GM21825 (cell line): ENCODE data around the gene PARP1.
"Not testable (repeated sequence)": the region's sequence is repeated elsewhere in the genome, so short reads cannot be mapped to it uniquely, and the experiment has no call there.

ENCODE experiments used
- ATAC-seq: cut with Tn5 transposase; IDR thresholded peaks from one replicate; pipeline ENCODE4 v1.9.1; 2021; ENCODE audit warnings: mild to moderate bottlenecking, moderate library complexity; ENCODE audit not compliant: unreplicated experiment

PARP1 gene

GRCh38 chr1:226407497-226408284 is at the start of gene PARP1:
Gene PARP1 (minus strand): TSS chr1:226408093. CDS start chr1:226407929, 164 bp downstream.
- ATAC-seq = peak; percentile 75

- no peak for ATAC-seq
These were observed 49.4 kb upstream of the PARP1 start for GRCh38 chr1:226457307-226457712.

GRCh38 chr1:226455843-226456242 is 48.0 kb upstream of the PARP1 start:
- no peak for ATAC-seq

DNA sequence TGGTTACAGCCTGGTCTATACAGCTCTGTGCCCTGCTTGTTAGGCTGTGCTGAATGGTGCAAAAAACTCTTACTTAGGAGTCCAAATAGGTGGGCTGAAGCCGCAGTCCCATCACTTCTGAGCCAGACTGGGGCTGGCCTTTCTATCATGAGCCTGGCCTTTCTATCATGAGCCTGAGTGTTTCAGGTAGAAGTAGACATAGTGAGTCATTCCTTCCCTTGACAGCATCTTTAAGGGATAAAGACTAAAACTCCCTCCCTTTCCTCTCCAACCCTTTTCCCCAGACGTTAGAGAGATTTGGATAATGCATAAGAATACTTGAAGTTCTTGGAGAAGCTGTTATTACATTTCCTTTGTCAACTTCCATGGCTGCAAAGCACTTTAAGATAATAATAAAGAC is 46.5 kb upstream of the PARP1 start:
- no peak for ATAC-seq

DNA sequence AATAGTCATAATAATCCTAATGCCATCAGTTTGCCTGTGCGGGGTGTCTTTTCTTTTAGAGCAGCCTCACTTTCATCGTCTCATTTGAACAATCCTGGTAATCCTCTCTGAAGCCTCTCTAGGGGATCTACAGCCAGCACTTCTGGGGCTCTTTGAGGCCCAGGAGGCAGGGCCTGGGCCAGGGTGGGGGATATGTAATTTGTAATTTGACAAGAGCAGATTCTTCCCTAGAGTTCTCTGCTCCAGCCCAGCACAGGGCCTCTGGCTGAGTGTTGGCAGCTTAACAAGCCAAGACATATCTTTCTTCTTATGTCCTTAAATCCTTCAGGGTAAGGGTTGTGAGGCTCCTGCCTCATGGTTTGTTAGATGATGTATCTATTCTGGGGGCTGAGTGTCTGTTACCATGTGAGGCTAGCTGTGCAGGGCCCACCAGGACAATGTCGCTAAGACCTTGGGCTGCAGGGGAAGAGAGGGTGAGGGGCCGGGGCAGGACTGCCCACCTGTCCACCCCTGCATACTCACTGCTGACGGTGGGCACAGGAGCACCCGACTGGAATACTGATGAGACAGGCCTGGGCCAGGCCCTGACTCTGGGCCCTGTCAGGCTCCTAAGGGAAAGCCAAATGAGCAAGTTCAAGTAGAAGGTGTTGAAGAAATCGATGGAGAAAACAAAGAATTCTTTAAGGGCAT is 45.3 kb upstream of the PARP1 start:
- no peak for ATAC-seq

DNA sequence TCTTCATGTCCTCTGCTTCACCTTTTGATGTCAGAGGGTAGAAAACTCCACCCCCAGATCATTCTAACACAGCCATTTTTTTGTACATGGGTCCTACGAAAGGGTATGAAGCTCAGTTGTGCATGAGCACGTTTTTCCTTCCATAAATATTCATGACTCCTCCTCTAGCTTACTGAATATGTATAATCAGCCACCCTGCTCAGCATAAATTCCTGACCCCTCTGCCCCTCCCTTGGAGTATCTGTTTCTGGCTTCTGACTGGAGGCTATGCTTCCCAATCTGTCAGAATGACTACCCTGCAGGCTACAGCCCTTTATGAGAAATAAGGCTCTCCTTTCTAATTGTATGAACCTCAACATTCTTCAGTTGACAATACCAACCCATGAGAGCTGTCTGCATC is 42.8 kb upstream of the PARP1 start:
- no peak for ATAC-seq

GRCh38 chr1:226449823-226450222 is 41.9 kb upstream of the PARP1 start:
- ATAC-seq = no peak

- ATAC-seq = no peak
These were observed 40.2 kb upstream of the PARP1 start for GRCh38 chr1:226447932-226448665.

- ATAC-seq = no peak
These were observed 38.2 kb upstream of the PARP1 start for GRCh38 chr1:226446094-226446493.

DNA sequence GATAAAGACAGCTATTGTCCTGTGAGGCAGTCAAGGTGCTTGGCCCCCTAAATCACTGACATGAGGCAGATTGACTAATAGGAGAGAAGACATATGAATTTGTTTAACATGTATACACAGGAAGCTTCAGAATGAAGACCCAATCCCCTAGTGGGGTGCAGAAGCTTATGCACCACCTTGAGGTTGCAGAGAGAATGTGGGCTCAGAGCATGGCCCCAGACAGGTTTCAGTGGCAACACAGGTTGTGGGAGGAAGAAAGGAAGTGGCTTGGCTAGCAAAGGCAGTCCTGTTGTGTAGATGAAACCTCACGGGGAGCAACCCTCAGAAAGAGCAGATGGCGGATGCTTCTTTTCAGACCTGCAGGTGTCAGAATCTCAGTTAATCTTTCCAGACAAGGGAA is 37.0 kb upstream of the PARP1 start:
- ATAC-seq = peak; percentile 100

GRCh38 chr1:226443439-226443838 is 35.5 kb upstream of the PARP1 start:
- ATAC-seq = no peak

GRCh38 chr1:226443033-226443432 is 35.1 kb upstream of the PARP1 start:
- no peak for ATAC-seq

DNA sequence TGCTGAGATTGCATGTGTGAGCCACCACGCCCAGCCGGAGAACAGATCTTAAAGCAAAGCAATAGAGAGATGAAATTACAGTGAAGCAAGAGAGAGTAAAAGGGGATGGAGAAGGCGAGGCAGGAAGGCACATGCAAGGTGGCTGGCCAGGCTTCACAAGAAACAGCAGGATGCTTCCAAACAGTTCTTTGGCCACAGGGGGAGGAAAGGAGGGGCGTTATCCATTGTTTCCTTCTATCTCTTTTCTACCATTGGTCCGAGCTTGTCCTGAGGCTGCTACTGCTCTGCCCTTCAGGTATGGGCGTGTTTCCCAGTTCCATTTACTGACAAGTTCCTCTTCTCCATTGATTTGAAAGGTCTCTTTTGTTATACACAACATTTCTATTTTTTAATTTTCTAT is 33.7 kb upstream of the PARP1 start:
- ATAC-seq = no peak

- ATAC-seq = no peak
These were observed 32.6 kb upstream of the PARP1 start for GRCh38 chr1:226440512-226440911.

DNA sequence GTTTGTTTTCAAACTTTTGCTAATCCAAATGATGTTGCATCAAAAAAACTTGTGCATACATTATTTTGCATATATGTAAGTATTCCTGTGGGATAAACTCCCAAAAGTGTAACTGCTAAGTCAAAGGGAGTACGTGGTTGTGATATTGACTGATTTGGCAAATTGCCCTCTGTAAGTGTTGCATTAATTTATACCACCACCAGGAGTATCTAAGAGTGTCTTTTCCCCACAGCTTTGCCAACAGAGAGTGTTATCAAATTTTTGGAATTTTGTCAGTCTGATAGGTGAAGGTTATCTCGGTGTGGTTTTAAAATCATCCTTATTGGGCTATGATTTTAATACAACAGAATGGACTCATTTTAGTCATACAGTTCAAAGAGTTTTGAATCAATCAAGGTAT is 30.1 kb upstream of the PARP1 start:
- no peak for ATAC-seq

- no peak for ATAC-seq
These were observed 29.1 kb upstream of the PARP1 start for GRCh38 chr1:226436855-226437491.

DNA sequence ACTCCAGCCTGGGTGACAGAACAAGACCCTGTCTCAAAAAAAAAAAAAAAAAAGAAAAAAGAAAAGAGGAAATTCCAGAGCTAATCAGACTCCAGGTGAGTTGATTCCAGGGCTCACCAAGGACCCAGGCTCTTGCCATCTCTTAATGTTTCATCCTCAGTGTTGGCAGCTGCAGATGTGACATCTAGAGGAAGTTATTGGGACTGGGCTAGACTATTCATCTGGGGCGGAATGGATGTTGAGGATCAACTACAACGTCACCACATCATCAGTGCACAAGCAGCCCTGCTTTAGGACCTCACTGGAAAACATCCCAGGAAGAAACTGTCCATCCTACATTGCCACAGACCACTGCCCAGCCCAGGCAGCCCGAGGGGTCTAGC is 28.6 kb upstream of the PARP1 start:
- ATAC-seq = no peak

DNA sequence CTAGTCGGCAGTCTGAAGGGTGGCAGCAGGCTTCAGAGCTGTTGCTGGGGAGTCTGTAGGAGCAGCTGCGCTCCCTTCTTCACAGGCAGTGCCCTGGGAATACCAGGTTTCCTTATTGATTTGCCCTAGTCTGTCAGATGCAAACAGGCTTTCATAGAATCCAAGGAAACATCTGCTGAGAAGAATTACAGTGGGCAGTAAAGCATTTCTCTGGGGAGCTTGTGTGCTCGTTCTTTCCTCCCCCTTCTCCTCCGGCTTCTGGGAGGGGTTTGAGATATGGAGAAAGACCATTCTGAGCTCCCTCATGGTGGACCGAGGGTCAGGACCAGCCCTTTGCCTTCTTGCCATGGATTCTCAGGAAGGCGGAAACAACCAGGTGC is 25.4 kb upstream of the PARP1 start:
- no peak for ATAC-seq

DNA sequence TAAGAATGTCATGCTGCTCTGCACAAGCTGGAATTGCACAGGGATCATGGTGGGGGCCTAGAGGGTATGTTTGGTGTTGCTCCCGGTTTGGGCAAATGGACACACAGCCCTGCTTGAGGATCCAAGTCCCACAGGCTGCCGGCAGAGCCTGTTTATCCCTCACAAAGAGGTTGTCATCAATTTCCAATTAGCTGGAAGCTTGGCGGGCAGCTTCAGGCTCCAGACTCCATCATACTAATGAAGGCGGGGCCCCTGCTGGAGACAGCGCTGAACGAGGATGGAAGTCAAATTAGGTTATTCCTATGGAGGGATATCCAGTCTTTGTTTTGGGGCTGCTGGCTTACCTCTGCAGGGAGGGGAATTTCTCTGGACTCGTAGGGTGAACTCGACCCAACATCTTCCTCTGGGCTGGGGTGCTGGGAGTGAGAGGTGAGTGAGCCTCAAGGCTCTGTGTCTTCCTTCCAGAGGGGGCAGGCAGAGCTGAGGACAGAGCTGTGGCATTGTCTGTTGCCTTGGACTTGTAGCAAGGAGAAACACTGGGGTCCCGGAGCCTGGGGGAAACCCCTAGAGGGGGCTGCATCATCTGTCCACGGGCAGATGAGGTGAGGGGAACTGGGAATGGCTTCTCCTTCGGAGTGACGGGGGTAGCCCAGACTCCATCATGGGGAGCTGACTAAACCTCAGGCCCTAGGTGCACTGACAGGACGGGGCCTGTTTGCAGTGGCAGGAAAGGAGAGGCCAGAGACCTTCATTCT is 24.9 kb upstream of the PARP1 start:
- ATAC-seq = no peak

GRCh38 chr1:226431898-226432297 is 24.0 kb upstream of the PARP1 start:
- ATAC-seq = not testable (repeated sequence)
